ENCODE data around the gene SRSF8. TPM values are rescaled to one million over a fixed set of nuclear protein-coding genes. Genes with fewer than 3 reads are reported as not detected.

SRSF8 gene
- total RNA-seq, 1 donor from 2014 or later: 17.9 TPM

DNA sequence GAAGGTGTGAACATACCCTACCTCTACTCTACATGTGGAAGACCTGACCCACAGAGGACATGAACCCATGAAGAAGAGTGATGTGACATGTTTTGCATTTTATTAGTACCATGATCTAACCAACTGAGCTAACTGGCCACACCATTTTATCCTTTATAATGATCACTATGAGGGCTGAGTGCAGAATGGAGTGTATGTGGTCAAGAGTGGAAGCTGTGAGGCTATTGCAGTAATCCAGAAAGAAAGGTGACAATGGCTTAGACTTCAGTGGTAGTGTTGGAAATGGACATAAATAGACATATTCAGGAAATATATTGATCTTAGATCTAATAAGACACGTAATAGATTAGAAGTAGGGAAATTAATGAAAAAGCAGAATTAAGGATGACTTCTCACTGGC is 3.8 kb downstream of the SRSF8 start:
- no peak for DNase-seq

- no peak for DNase-seq
Measured at GRCh38 chr11:95072948-95073347, 6.2 kb downstream of the SRSF8 start.

GRCh38 chr11:95074792-95075563 is 8.3 kb downstream of the SRSF8 start:
- DNase-seq: peak; percentile 48

GRCh38 chr11:95076416-95076815 is 9.7 kb downstream of the SRSF8 start:
- DNase-seq: peak; percentile 83

DNA sequence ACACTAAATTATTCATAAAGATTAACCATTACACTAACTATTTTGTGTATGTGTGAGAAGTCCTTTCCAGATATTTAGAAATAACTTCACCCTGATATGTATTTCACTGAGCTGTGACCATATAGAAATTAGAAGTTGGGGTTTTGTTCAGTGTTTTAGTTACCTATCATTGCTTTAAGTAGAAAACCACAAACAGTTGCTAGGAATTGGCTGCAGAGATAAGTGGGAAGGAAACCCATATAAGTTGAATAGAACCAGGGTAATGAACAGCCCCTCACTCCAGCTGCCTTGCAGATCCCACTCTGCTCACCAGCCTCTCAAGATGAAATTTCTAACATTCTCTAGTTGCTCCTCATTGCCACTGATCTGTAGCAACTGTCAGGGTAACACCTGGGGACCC is 10.3 kb downstream of the SRSF8 start:
- DNase-seq: no peak

DNA sequence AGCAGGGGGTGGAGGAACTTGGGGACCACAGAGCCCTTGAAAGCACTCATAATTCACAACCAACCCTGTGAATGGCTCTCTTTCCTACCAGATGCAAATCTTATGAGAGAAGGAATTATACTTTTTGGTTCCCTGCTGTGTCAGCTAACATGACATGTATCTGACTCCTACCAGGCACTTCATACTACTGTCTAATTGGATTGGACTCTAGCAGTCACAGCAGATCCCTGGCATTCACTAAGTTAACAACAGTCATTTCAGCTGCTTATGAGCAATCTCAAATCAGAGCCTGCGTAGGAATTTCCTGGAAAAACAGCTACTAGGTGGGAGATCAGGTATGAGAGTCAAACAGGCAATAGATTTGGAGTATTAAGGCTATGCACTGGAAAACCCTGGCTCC is 11.8 kb downstream of the SRSF8 start:
- DNase-seq: no peak

- DNase-seq: no peak
Measured at GRCh38 chr11:95081010-95081409, 14.3 kb downstream of the SRSF8 start.

DNA sequence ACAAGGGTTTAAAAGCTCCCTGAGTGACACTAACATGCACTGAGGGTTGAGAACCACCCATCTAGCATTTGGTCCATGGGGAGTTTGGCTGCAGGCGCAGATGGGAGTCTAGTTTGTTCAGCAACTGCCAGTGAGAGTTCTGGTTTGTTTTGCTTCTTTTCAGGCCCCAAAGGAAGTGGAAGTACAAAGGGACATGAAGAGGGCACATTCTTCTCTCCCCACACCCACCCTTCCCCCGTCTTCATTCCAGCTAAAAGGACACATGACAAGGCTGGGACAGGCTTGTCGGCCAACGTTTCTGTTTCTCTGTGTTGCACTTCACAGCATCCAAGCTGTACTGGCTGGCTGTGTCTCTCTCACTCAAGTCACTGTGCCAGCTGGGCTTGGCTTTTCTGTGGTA is 14.7 kb downstream of the SRSF8 start:
- DNase-seq: peak; percentile 25

DNA sequence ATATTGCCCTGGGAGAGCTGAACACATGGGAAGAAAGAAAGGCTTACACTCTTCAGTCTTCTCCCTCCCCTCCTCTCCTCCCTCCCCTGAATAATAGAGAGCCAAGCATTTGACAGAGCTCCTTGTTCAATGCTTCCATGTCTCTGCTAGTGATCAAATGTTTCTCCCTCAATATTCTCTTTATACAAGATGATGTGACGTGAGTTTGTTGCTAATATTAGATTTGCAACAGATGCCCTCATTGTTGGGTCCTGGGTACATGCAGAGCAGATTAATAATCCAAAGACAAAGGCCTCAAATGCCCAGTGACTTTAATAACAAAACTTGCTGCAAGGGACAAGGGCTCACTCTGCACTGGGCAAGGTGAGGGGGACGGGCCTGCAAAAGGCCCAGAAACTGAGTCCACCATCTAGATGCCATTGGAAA is 15.9 kb downstream of the SRSF8 start:
- no peak for DNase-seq

DNA sequence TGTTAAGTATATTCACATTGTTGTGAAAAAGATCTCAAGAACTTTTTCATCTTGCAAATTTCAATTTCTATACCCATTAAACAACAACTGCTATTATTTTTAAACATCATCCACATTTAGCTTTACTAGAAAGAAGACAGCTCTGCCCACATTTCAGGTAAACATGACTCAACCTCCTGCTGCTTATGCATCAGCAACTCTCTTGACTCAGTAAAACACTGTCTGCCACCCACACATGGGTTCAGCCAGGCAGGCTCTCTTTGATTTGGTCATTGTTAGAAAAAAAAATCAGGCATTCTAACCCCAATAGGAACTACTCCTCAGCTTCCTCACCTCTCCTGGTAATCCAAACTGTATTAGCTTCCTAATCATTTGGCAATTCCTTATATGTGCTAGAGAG is 17.8 kb downstream of the SRSF8 start:
- no peak for DNase-seq

DNA sequence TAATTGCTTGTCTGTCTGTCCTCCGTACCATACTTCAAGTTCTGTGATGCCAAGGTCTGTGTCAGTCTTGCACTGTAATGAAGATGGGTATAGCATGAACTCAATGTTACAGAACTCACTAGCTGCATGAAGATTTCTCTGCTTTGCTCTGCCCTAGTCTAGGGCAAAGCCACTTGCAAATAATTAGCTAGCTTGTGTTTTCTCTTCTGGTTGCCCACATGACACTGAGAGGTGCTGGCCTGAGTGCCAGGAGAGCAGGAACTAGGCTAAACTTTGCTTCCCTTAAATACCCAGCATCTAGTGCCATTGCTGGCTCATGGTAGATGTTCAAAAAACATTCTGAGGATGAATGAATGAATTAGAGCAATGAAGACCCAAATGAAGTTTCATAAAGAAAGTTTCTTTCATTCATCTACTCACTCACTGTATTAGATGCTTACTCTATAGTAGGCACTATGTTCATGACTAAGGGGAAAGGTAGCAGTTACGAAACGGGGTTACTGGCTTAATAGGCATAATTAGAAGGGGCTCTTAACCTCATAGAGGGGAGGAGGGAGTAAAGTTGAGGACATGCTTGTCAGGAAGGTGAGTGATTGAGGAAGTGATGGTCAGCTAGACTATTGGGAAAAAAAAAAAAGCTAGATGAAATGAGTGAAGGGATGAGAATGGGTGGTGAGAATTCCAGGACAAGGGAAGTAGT is 18.5 kb downstream of the SRSF8 start:
- DNase-seq: no peak

GRCh38 chr11:95086151-95086550 is 19.4 kb downstream of the SRSF8 start:
- no peak for DNase-seq

DNA sequence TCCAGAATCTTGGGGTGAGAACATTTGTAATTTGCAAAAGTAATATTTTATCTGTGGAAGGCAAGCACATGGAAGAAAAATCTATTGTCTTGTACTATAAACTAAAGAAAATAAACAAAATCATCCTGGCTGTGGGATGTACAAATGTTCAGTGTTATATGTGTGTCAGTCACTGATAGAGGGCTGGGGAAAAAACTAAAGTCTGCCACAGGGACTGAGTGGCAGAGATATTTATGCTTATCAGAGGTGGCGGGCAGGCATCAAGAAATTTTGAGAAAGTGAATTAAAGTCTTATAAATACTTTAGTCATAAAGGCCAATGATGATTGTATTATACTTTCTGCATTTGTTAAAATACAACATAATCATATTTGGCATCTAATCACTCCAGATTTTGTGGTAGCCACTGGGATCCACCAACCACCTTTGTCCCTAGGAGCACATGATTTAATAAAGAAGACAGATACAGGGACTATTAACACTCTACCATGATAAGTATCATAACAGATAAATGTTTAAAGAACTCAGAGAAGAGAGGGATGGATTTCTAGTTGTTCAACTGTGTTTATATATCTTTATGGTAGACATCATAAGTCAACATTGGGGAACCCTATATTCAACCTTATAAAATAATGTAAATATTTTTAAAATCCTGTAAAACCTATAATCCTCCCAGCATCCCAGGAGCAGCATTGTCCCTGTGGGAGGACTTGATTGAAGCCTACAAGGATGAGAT is 20.3 kb downstream of the SRSF8 start:
- no peak for DNase-seq

GRCh38 chr11:95088946-95089619 is 22.4 kb downstream of the SRSF8 start:
- DNase-seq: no peak

GRCh38 chr11:95089620-95090542 is 23.2 kb downstream of the SRSF8 start, which contains the start of gene ENDOD1:
ENDOD1 (plus strand) TSS chr11:95089846; CDS start chr11:95089928, 82 bp downstream.
- DNase-seq: peak; percentile 87

- DNase-seq: no peak
Measured at GRCh38 chr11:95091663-95092180, 25.0 kb downstream of the SRSF8 start.

DNA sequence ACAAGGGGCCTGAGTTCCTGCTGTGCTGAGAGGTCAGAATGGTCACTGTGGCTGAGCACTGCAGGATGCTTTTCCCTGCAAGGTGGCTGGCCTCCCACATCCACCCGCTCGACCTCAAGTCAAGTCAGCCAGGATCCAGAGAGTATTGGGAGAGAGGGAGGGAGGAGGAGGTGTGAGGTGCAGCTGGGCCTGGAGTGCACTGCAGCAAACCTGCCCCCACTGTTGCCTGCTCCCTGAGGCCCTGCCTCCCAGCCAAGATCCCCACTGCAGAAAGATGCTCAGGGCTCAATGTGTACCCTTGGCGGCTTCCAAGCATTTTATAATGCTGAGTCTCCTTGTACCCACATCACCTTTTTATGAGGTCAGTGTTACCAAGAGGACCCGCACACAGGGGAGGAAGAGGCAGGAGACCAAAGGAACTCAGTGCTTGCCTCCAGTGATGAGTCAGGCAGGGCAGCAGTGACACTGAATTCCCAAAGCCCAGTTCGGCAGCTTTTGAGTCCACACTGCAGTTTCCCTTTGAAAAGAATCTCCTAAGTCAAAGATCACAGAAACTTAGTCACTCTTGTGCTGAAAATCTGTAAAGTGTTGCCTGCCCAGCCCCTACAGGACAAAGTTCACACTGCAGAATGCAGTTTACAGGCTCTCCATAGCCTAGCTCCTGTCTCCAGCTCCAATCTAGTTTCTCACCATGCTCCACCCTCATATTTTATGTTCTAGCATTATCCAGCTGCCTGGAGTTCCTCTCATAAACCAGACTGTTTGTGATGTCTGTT is 26.0 kb downstream of the SRSF8 start:
- DNase-seq: peak; percentile 54

DNA sequence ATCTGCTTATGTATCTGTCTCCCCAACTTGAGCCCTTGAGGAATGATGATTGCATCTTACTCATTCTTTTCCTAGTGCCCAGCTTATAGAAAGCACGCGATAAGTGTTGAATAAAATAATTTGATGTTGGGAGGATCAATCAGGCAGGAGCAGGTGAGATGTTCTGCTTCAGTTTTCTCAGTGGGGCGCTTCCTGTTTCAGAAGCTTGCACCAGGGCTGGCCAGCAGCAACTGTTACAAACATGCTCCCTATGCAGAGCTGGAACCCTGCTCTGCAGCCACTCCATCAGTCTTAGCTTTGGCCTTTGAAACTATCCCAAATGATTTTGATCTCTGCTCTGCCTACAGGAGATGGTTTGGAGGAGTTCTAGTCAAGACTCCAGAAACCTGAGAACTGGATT is 26.8 kb downstream of the SRSF8 start:
- DNase-seq: no peak

GRCh38 chr11:95095858-95096587 is 29.3 kb downstream of the SRSF8 start:
- DNase-seq: peak; percentile 45

DNA sequence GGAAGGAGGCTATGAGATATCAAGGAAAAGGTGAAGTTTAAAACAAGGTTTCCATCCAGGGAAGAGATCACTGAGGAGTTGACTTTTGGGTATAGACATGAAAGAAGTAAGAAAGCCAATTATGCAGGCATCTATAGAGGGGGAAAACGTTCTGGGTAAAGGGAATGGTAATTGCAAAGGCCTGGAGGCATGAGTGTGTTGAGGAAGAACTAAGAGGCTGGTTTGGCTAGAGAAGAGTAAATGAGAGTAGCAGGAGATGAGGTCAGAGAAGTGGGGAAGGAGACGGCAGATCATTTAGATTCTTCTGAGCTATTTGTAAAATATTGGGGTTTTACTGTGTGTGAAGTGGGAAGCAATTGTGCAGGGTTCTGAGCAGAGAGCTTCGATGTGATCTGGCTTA is 30.5 kb downstream of the SRSF8 start:
- no peak for DNase-seq
